Astrocyte (in vitro differentiated cells and primary cell): ENCODE measurements around the gene EXD3. TPM values are rescaled to one million over a fixed set of nuclear protein-coding genes. Genes with fewer than 3 reads are reported as not detected.

ENCODE experiments used
- DNase-seq: peaks from one replicate; pipeline ENCODE4 v3.0.0-alpha.2; 2010; ENCODE audit warnings: low read depth
- FAIRE-seq: peaks from 2 replicates; lab custom pipeline; 2011; peaks lifted over from hg19 to GRCh38; lab: Jason Lieb, UNC
- H2AFZ ChIP-seq: 2 replicates; pipeline ENCODE4 v1.6.0; 2012; ENCODE audit warnings: low read depth, low read length, inconsistent platforms
- H3K27ac ChIP-seq: 2 replicates; pipeline ENCODE4 v1.5.1; 2011; ENCODE audit warnings: low read depth, low read length, inconsistent platforms
- H3K27me3 ChIP-seq: 2 replicates; pipeline ENCODE4 v1.6.0; 2011; ENCODE audit warnings: low read length, inconsistent platforms; ENCODE audit not compliant: insufficient read depth
- H3K36me3 ChIP-seq: 2 replicates; pipeline ENCODE4 v1.5.1; 2011; ENCODE audit warnings: low read length, inconsistent platforms; ENCODE audit not compliant: insufficient read depth
- H3K4me1 ChIP-seq: 2 replicates; pipeline ENCODE4 v1.5.1; 2011; ENCODE audit warnings: low read length, inconsistent platforms; ENCODE audit not compliant: insufficient read depth
- H3K4me2 ChIP-seq: 2 replicates; pipeline ENCODE4 v1.6.0; 2012; ENCODE audit warnings: low read length, inconsistent platforms
- H3K4me3 ChIP-seq: 2 replicates; pipeline ENCODE4 v1.5.1; 2011; ENCODE audit warnings: low read depth, mild to moderate bottlenecking, low read length, inconsistent platforms; ENCODE audit not compliant: insufficient read depth
- H3K79me2 ChIP-seq: 2 replicates; pipeline ENCODE4 v1.6.0; 2012; ENCODE audit warnings: mild to moderate bottlenecking, low read length, inconsistent platforms; ENCODE audit not compliant: insufficient read depth
- H3K9ac ChIP-seq: 2 replicates; pipeline ENCODE4 v1.6.0; 2012; ENCODE audit warnings: mild to moderate bottlenecking, low read length, inconsistent platforms
- H3K9me3 ChIP-seq: 2 replicates; pipeline ENCODE4 v1.5.1; 2012; ENCODE audit warnings: low read depth, mild to moderate bottlenecking, low read length, inconsistent platforms; ENCODE audit not compliant: insufficient read depth
- H4K20me1 ChIP-seq: 2 replicates; pipeline ENCODE4 v1.6.0; 2012; ENCODE audit warnings: low read length, inconsistent platforms; ENCODE audit not compliant: insufficient read depth
- H3K27ac Mint-ChIP-seq: one replicate; pipeline ENCODE4 v1.8.0; 2021; ENCODE audit warnings: mild to moderate bottlenecking, mixed read lengths; ENCODE audit not compliant: unreplicated experiment
- H3K27me3 Mint-ChIP-seq: one replicate; pipeline ENCODE4 v1.8.0; 2021; ENCODE audit warnings: low read depth, mixed read lengths; ENCODE audit not compliant: unreplicated experiment
- H3K36me3 Mint-ChIP-seq: one replicate; pipeline ENCODE4 v1.8.0; 2021; ENCODE audit warnings: low read depth, mixed read lengths; ENCODE audit not compliant: unreplicated experiment
- H3K4me1 Mint-ChIP-seq: one replicate; pipeline ENCODE4 v1.8.0; 2021; ENCODE audit warnings: low read depth, mixed read lengths; ENCODE audit not compliant: unreplicated experiment
- H3K4me3 Mint-ChIP-seq: one replicate; pipeline ENCODE4 v1.8.0; 2021; ENCODE audit warnings: mild to moderate bottlenecking, moderate library complexity, mixed read lengths; ENCODE audit not compliant: unreplicated experiment
- H3K9me3 Mint-ChIP-seq: one replicate; pipeline ENCODE4 v1.8.0; 2021; ENCODE audit warnings: mild to moderate bottlenecking, mixed read lengths; ENCODE audit not compliant: unreplicated experiment
- EZH2 ChIP-seq: IDR thresholded peaks from 2 replicates; pipeline ENCODE4 v1.6.1; 2012; ENCODE audit warnings: mild to moderate bottlenecking, low read length, inconsistent platforms; ENCODE audit not compliant: insufficient read depth
- total RNA-seq: library from RNA; stranded (reverse); gene quantifications from 2 replicates; pipeline ENCODE4 v1.2.1, GENCODE V29; 2021
- TF ChIP-seq, protein P1 (sequence below): IDR thresholded peaks from 2 replicates; pipeline ENCODE4 v1.5.1; 2011; ENCODE audit warnings: low read depth, mild to moderate bottlenecking, inconsistent platforms, low read length, moderate library complexity; ENCODE audit not compliant: insufficient read depth

EXD3 gene
- total RNA-seq, 1 donor from 2014 or later: 8.5 TPM

GRCh38 chr9:137429546-137429890 lies 6.6 kb upstream of the EXD3 start:
- no peaks in the 10 kb centered on the region for H3K27me3 ChIP-seq
- no peaks in the 10 kb centered on the region for H3K9me3 Mint-ChIP-seq
- no peaks in the 10 kb centered on the region for H4K20me1 ChIP-seq
- no peak overlapping the region for H3K9ac ChIP-seq
- no peak overlapping the region for H3K27ac Mint-ChIP-seq
- no peak overlapping the region for H3K27ac ChIP-seq
- no peak for FAIRE-seq
- no peaks in the 10 kb centered on the region for H3K36me3 ChIP-seq
- no peak for DNase-seq
- H3K4me2 ChIP-seq: no peak overlapping the region
- H3K27me3 Mint-ChIP-seq: peaks cover 5% of the 10 kb centered on the region
- TF ChIP-seq, protein P1, sequence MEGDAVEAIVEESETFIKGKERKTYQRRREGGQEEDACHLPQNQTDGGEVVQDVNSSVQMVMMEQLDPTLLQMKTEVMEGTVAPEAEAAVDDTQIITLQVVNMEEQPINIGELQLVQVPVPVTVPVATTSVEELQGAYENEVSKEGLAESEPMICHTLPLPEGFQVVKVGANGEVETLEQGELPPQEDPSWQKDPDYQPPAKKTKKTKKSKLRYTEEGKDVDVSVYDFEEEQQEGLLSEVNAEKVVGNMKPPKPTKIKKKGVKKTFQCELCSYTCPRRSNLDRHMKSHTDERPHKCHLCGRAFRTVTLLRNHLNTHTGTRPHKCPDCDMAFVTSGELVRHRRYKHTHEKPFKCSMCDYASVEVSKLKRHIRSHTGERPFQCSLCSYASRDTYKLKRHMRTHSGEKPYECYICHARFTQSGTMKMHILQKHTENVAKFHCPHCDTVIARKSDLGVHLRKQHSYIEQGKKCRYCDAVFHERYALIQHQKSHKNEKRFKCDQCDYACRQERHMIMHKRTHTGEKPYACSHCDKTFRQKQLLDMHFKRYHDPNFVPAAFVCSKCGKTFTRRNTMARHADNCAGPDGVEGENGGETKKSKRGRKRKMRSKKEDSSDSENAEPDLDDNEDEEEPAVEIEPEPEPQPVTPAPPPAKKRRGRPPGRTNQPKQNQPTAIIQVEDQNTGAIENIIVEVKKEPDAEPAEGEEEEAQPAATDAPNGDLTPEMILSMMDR: no peak
- TF ChIP-seq EZH2: no peak
- H3K36me3 Mint-ChIP-seq: no peaks in the 10 kb centered on the region
- H3K4me3 Mint-ChIP-seq: no peak overlapping the region
- no peak overlapping the region for H3K4me3 ChIP-seq
- H3K79me2 ChIP-seq: no peaks in the 10 kb centered on the region
- no peak overlapping the region for H2AFZ ChIP-seq
- peaks cover 5% of the 10 kb centered on the region for H3K4me1 ChIP-seq
- no peaks in the 10 kb centered on the region for H3K4me1 Mint-ChIP-seq
- H3K9me3 ChIP-seq: no peaks in the 10 kb centered on the region

DNA sequence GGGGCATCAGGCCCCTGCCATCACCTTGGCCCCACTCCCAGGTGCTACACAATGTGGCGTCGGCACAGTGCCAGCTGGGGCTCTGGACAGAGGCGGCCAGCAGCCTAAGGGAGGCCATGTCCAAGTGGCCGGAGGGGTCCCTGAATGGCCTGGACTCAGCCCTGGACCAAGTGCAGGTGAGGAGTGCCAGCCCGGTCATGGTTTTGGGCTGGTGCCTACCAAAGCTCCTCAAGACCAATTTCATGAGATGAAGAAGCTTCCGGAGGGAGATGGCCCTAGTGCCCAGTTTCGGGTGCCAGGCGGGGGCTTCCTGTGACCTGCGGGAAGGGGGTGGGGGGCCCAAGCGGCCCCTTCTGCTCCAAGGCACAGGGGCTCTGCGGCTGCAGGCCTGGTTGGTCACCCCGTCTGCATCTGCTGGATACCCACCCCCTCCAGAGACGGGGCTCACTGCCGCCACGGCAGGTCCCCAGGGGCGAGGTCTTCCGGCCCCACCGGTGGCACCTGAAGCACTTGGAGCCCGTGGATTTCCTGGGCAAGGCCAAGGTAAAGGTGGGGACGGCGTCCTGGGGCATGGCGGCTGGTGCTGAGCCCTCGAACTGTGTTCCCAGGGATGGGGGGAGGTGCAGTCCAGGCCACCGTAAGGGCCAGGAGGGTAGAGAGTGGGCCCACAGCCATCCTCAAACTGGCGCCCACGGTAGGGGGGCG lies 6.0 kb upstream of the EXD3 start:
- no peak overlapping the region for H3K4me3 ChIP-seq
- DNase-seq: no peak
- H3K27ac ChIP-seq: no peak overlapping the region
- Mint-ChIP-seq H3K4me1 (no peaks in the 10 kb centered on the region), H3K9me3 (no peaks in the 10 kb centered on the region), H3K36me3 (no peaks in the 10 kb centered on the region), H3K4me3 (no peak overlapping the region), H3K27ac (no peak overlapping the region), H3K27me3 (peaks cover under 1% of the 10 kb centered on the region)
- H3K27me3 ChIP-seq: no peaks in the 10 kb centered on the region
- no peaks in the 10 kb centered on the region for H3K79me2 ChIP-seq
- no peaks in the 10 kb centered on the region for H4K20me1 ChIP-seq
- no peak overlapping the region for H3K9ac ChIP-seq
- H3K36me3 ChIP-seq: no peaks in the 10 kb centered on the region
- H3K4me2 ChIP-seq: no peak overlapping the region
- TF ChIP-seq EZH2: no peak
- TF ChIP-seq, protein P1: no peak
- H3K9me3 ChIP-seq: no peaks in the 10 kb centered on the region
- no peak for FAIRE-seq
- no peak overlapping the region for H2AFZ ChIP-seq
- peaks cover 5% of the 10 kb centered on the region for H3K4me1 ChIP-seq

GRCh38 chr9:137428311-137428630 lies 5.3 kb upstream of the EXD3 start:
- Mint-ChIP-seq H3K27ac (no peak overlapping the region), H3K9me3 (no peaks in the 10 kb centered on the region), H3K4me1 (no peaks in the 10 kb centered on the region), H3K4me3 (no peak overlapping the region), H3K27me3 (no peaks in the 10 kb centered on the region), H3K36me3 (no peaks in the 10 kb centered on the region)
- Histone ChIP-seq H3K9me3 (no peaks in the 10 kb centered on the region), H3K79me2 (no peaks in the 10 kb centered on the region), H3K27ac (no peak overlapping the region), H4K20me1 (no peaks in the 10 kb centered on the region), H3K9ac (no peak overlapping the region), H3K4me3 (no peak overlapping the region), H3K36me3 (no peaks in the 10 kb centered on the region), H3K4me2 (no peak overlapping the region), H2AFZ (no peak overlapping the region), H3K4me1 (peaks cover 5% of the 10 kb centered on the region), H3K27me3 (no peaks in the 10 kb centered on the region)
- DNase-seq: no peak
- FAIRE-seq: no peak
- TF ChIP-seq, protein P1: no peak
- TF ChIP-seq EZH2: no peak
